HG03354 (cell line): ENCODE measurements around the gene SYNGR1.

Experiments
- ATAC-seq: cut with Tn5 transposase; IDR thresholded peaks from one replicate; pipeline ENCODE4 v1.9.1; 2021; ENCODE audit warnings: mild to moderate bottlenecking; ENCODE audit not compliant: unreplicated experiment, poor library complexity, severe bottlenecking

The SYNGR1 gene

DNA sequence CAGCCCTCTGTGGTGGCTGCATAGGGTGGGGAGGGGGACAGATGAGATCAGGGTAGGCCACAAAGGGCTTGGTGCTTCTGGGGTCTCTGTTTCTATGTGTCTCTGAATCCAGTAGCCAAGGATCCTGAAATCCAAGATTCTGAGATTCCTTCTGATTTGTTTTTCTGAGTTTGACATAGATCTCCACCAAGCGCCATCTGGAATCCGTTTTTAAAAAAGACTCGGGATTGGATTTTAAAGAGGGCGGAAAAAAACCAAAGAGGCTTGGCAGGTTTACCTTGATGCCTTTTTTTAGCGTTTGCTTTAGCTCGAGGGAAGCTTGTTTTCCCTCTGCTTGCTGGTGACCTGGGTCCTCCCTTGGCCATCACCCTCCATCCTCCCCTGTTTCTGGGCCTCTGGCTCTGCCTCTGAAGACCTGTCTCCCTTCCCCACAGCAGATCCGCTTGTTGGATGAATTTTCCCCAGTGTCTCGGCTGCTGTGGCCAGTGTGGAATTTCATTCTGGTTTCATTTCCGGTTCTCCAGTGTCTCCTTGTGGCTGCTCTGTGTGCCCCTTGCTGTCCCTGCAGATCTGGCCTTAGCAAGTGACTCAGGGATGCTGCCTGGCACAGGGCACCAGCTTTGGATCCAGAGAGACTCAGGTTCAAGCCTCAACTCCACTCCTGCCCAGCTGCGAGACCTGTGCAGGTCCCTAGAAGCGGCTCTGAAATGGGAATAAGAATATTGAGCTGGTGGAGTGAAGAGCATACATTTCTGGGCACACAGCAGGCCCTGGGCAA is 15.1 kb downstream of the SYNGR1 start:
- no peak for ATAC-seq

DNA sequence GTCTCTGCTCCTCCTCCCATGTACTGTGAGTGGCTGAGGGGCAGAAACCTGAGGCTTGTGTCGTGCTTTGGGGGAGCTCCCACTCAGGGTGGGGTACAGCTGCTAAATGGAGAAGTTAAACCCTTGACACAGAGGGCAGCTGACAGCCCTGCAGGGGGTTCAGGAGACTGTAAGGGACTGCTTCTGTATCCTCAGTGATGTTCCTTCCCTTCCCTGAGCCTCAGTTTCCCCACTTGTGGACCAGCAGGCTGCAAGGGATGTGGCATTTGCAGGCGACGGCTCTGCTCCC is 15.6 kb downstream of the SYNGR1 start:
- ATAC-seq = no peak

DNA sequence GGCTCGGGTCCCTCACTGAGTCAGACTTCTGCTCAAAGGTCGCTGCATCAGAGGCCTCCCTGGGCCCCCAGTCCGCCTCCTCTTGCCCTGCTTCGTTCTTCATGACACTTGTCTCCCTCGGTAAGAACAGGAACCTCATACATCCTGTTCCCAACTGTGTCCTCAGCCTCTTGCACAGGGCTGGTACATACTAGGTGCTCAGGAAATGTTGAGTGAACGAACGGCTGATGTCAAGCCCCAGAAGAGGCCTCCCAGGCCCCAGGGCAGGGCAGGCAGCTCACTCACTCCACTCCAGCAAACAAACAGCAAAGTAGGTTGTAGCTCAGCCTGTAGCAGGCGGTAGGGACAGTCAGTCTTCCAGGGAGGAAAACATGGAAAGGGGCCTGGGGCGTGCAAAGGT is 17.2 kb downstream of the SYNGR1 start:
- no peak for ATAC-seq

DNA sequence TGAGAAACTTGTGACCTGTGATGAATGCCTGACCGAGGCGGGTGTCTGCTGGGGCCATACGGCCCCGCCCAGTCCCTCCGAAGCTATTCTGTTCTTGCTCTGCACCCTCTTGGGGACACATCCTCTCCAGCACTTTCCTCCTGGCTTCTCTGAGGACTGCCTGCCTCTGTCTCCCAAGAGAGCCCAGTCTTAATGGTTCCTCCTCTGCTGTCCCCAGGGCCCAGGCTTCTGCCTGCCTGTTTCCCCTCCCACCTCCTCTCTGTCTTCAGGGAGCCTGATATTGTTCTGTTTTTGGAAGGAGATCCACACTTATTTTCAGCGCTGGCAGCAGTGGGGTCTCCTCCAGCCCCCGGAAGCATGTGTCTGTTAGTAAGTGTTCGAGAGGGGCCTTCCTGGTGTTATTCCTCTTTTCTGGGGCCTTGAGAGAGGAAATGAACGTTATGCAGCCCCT is 18.7 kb downstream of the SYNGR1 start:
- ATAC-seq = no peak

DNA sequence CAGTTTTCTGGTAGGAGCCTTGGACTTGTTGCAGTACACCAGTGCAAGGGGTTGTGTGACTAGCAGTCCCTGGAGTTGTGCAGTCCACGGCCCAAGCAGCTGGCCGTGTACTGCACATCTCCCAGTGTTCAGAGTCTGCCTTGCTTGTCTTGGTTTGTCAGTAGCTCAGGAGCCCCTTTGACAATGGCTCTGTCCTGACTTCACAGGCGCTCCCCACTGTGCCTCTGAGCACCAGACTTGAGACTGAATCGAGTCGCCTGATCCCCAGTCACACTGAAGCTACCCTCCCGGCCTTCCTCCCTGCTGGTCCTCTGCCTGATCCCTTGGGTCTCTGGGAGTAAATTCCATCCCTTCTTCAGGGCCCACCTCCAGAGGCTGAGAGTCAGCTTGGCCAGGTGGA is 19.4 kb downstream of the SYNGR1 start:
- ATAC-seq = no peak

DNA sequence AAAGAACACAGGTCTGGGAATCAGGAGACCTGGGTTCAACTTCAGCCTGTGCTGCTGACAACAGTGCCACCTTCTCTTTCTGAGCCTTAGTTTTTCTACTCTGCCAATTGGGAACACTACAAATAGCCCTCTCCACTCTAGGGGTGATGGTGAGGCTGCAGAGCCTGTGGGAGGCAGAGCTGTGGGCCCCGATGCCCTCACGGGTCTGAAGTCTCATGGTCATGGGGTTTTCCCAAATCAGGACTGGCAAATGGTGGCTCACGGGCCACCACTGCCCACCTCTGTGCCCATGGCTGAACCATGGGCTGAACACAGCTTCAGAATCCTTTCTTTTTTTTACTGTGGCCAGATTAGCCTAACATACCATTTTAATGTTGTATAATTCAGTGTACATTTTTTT is 19.8 kb downstream of the SYNGR1 start:
- ATAC-seq = no peak

DNA sequence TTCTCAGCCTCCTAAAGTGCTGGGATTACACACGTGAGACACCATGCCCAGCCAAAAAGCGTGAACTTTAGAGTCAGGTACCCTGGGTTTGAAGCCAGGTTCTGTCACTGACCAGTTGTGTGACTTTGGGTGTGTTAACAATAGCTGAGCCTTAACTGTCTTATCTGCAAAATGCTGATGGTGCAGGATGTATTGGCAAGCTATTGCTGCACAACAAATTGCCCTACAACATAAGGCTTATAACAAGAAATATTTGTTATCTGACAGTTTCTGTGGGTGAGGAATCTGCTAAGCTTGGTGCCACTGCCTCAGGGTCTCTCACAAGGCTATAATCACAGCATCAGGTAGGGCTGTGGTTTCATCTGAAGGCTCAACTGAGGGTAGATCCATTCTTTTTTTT is 21.9 kb downstream of the SYNGR1 start:
- no peak for ATAC-seq

DNA sequence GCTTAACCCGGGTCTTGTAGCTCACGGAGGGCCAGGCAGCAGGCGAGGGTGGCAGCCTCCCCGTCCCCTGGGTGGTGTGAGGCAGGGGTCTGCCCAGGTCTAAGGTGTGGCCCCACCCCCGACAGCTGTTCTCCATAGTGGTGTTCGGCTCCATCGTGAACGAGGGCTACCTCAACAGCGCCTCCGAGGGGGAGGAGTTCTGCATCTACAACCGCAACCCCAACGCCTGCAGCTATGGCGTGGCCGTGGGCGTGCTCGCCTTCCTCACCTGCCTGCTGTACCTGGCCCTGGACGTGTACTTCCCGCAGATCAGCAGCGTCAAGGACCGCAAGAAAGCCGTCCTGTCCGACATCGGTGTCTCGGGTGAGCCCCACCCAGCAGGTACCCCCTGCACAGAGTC is 24.4 kb downstream of the SYNGR1 start:
- no peak for ATAC-seq

DNA sequence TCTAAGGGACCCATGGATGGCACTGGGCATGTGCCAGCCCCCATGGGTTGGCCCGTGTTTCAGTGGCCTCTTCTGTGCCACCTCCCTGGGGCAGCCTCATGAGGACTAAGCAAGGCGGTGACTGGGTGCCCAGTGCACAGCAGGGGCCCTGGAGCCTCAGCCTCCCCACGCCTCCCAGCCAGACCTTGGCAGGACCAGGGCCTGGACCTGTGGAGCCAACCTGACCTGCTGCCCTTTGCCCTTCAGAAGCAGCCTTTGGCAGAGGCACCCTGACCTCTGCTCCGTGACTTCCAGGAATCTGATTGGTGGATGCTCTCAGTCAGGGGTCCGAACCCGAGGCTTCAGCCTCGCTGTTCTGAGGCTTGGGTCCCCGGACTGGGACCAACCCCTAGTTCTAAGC is 25.0 kb downstream of the SYNGR1 start:
- no peak for ATAC-seq

DNA sequence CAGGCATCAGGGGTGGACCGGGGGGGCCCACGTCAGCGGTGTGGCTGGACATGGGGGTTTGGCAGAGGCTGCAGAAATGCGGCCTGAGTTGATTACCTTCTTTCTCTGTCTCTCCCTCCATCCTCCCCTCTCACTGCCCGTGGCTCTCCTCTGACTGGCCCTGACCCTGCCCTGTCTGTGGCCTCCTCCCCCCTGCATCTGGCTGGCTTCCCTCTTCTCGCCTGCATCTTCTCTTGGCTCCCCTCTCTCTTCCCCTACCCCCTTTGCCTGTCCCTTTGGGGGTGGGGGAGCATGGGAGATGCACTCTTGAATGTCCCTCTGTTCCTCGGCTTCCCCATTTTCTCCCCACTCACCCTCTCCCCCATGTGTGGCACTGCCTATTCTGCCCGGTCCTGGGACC is 25.9 kb downstream of the SYNGR1 start:
- no peak for ATAC-seq

DNA sequence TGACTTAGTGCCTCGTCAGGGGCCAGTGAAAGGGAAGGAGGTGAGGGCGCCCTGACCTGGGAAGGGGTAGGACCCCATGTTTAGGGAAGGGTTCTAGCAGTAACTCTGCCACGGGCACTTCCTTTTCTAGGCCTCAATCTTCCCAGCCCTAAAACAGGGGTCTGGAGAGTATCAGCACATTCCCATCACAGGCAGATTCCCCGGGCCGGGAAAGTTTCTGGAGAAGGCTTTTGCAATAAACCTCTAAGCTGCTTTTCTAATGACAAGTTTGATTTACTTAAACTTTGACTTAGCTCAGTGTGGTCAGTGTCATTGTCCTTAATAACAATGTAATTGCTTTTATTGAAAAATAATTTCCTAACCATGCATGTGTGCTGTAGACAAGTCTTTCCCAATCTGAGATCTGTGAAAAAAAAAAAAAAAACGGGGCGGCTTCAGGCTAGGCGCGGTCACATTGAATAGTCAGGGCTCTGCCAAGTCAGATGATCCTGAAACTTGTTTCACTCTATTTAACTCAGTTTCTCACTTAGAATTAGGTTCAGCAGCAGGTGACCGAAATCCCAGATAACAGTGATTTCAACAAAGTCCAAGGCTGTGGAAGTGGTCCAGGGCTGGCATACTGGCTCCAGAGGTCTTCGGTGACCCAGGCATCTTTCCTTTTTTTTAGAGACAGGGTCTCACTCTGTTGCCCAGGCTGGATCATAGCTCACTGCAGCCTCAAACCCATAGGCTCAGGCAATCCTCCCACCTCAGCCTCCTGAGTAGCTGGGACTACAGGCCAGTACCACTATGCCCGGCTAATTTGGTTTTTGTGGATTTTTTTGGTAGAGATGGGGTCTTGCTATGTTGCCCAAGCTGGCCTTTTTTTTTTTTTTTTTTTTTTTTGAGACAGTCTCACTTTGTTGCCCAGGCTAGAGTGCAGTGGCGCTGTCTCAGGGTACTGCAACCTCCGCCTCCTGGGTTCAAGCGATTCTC is 30.3 kb downstream of the SYNGR1 start:
- ATAC-seq = no peak

DNA sequence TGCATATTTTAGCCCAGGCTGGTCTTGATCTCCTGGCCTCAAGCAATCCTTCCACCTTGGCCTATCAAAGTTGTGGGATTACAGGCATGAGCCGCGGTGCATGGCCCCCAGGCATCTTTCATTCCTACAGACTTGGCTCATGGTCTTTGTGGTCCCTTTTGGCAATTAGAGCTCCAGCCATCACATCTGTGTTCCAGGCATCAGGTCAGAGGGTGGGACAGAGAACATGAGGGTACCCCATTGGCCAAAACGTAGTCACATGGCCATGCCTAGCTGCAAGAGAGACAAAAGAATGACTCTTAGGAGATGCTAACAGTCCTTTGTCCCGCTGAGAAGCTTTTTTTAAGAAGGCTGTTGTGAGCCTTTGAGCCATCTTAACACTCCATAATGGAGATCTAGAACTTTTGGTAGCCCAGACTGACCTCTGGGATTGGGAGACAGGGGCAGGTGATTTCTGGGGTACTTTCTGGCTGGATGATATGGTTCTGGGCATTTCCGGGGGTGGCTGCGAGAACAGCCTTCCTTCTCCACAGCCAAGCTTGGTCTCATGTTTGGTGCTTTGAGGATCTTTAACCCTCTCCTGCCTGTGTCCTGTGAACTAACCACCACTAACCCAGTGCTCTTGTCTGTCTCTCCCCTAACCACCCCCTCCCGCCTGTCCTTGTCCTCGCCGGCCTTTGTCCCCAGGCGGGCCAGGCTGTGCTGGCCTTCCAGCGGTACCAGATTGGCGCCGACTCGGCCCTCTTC is 31.4 kb downstream of the SYNGR1 start:
- no peak for ATAC-seq

DNA sequence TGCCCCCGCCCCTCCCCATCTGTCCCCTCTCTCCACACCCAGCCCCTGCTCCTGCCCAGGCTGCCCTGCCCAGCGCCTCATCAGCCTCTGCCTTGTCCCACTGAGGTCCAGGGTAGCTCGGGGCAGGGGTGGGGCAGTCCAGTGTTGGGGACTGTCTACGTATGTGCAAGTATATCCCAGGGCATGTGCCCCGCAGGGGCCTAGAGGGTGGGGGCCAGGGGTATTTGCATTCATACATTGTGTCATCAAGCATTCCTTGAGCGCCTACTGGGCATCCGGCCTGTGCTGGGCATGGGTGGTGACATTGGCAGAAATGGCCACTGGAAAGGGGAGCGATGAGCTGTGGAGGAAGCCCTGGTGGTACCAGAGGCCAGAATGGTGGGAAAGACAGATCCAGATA is 32.1 kb downstream of the SYNGR1 start:
- no peak for ATAC-seq

DNA sequence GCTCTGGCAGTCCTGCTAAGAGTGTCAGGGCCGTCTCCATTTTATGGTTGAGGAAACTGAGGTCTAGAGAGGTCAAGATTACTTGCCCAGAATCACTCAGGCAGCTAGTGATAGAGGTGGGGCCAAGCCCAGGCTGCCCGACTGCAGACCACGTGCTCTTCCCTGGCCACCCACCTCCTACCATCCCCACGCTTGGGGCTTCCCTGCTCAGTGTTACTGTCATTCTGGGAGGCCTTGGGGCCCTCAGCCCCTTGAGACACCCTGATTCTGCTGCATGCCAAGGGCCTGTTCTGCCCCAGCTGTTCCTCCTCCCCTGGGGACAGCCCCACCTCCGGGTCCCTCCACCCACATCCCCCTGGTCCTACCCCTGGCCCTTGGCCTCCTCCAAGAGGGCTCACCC is 32.6 kb downstream of the SYNGR1 start:
- no peak for ATAC-seq

DNA sequence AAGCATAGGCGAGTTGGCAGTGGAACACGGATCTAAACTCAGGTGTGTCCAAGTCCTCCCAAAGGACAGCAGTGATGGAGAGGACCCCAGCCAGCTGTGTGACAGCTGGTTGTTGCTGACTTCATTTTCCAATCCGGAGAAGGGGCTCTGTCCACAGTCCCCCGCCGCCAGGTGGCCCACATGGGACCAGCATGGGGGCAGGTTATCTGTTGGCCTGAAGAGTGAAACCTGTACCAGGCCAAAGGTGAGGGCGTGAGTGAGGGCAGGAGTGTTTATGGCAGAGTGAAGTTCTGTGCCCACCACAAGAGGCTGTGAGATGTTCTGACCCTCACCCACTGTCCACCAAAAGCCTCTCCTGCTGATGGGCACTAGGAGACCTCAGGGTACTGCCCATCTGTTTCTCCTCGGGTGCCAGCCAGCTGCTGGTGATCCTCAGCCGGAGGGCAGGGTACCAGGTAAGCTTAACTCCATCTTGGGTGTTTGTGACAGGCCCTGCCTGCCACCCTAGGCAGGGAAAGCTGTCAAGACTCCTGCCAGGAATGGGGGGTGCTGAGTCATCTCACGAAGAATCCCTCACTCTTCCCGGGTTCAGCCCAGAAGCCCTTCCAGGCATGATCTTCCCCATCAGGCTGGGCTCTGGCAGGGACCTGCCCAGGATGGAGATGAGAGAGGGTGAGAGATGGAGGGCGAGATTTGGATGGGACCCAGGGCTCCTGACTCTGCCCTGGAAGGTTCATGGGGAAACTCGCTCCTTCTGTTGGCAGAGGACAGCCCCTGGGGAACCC is 34.2 kb downstream of the SYNGR1 start:
- no peak for ATAC-seq

DNA sequence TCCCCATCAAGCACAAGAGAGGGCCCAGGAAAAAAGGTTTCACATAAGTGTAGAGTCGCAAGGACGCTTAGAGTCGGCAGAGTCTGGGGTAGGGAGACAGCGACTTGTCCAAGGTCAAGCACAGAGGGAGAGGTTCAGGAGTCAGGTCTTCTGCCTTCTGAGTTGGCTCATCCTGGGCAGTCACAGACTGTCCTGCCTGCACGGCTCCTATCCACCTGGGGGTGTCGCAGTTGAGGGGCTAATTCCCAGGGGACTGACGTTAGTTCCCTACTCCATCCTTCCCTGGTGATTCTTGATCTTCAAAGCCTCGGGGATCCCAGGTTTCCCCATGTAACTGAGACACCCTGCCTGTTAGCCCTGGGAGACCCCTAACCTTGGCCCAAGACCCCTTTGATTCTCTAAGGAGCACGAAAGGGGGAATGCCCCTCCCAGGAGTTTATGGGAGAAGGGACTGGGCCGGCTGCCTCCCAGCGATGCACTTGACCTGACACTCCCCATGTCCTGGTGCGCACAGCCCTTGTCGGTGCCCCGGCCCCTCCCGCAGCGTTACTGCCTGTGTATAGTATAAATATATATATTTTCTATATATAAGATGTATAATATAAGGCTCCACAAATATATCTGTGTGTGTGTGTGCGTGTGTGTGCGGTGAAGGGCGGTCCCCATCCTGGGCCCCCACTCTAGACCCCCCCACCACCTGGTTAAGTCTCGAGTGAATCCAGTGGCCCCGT is 35.1 kb downstream of the SYNGR1 start:
- ATAC-seq = no peak

DNA sequence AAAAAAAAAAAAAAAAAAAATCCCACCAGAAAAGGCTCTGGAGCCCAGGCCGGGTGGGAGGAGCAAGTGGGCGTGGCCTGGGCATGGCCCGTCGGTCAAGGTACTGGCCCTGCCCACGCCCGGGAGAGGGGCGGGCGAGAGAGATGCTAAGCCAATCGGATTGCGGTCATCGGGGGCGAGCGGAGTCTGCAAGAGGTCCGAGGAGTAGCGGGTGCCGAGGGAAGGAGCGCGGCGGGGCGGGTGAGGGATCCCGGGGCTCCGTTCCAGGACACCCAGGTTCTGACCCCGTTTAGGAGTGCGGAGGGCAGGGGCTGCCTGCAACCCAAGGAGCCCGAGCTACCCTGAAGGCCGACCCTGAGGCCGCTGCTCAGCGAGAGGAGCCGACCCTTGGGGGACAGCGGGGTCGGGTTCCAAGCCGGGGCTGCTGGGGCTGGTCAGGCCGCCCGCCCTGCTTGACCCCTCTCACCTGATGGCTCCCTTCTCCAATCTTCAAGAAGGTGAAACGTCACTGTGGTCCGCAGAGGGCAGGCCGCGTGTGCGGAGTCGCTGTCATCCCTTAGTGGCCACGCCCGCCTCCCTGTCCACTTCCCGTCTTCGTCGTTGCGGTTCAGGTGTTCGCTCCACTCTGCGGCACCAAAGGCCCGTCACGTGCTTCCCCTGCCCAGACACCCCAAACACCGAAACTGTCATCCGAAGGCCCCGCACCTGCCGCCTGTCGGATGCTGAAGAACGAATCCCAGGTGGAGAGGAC is 38.6 kb downstream of the SYNGR1 start:
- no peak for ATAC-seq

DNA sequence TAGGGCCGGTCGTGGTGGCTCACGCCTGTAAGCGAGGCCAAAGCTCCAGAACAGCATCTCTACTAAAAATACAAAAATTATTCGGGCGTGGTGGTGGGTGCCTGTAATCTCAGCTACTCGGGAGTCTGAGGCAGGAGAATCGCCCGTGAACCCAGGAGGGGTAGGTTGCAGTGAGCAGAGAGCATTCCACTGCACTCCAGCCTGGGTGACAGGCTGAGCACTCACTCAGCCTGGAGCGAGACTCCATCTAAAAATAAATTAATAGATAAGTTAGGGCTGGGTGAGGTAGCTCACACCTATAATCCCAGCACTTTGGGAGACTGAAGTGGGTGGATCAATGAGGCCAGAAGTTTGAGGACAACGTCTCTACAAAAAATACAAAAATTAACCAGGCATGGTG is 39.6 kb downstream of the SYNGR1 start:
- no peak for ATAC-seq
